NOMO-1 treated with dmso at 0.1 percent for 144 hours (cell line): ENCODE data around the gene SNX9.
"Not testable (repeated sequence)": the region's sequence is repeated elsewhere in the genome, so short reads cannot be mapped to it uniquely, and the experiment has no call there.

Experiments used
- DNase-seq: peaks from one replicate; lab custom pipeline; 2025; ENCODE audit not compliant: unreplicated experiment; lab: John Stamatoyannopoulos, UW

The SNX9 gene

GRCh38 chr6:157855325-157855724, 32.3 kb downstream of the SNX9 start:
- no peak for DNase-seq

DNA sequence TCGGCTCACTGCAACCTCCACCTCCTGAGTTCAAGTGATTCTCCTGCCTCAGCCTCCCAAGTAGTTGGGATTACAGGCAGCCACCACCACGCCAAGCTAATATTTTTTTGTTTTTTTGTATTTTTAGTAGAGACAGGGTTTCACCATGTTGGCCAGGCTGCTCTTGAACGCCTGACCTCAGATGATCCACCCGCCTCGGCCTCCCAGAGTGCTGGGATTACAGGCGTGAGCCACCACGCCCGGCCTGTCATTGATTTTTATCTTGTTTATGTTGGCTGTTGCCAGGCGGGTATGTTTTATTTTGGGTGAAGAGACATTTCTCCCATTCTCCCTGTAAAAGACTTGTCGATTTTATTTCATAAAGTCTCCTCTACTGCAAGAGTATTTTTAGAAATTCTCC, 32.8 kb downstream of the SNX9 start:
- not testable (repeated sequence) for DNase-seq

DNA sequence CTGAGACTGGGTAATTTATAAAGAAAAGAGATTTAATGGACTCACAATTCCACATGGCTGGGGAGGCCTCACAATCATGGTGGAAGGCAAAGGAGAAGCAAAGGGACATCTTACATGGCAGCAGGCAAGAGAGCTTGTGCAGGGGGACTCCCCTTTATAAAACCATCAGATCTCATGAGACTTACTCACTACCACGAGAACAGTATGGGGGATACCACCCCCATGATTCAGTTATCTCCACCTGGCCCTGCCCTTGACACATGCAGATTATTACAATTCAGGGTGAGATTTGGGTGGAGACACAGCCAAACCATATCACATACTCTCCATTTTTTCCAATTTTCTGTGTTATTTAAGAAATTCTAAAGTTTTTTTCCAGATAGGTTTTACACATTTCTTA, 35.6 kb downstream of the SNX9 start:
- not testable (repeated sequence) for DNase-seq

DNA sequence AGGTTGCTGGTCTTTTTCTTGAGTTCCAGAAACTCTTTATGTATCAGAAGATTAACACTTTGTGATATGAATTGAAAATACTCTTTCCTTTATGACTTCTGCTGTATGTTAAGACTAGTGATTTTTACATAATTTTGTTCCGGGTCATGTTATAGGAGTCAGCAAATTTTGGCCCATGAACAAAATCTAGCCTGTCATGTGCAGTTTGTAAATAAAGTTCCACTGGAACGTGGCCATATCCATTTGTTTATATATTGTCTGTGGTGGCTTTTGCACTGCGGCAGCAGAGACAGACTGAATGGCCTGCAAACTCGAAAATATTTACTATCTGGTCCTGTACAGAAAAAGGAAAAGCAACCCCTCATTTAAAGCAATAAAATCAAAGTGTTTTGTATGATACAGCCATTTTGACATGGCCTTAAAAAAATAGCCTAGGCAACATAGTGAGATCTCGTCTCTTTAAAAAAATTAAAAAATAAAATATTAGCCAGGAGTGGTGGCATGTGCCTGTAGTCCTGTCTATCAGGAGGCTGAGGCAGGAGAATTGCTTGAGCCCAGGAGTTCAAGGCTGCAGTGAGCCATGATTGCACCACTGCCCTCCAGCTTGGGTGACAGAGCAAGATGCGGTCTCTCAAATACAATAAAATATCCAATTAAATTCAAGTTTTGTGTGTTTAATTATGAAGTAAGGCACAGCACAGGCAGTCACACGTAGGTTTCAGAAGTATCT, 36.9 kb downstream of the SNX9 start:
- DNase-seq = no peak

DNA sequence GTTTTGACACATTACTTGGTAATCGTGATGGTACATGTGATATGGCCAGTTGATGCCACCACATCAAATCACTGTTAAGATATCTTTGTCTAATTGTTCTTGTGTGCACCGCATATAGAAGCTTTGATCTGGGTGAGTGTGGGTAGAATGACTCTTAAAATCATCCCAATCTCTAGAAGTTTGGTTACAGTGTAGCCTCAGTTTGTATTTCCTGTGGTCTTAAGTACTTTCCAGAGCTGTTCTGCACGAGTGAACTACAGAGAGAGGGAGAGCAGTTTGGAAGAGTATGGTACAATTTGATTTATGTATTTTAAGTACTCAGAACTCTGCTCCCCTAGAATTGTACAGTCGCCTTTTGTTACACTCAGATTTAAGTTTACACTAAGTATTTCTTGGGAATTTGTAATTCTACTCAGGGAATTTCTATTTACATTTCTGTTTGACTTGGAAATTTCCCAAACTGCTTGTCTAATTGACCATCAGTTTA, 37.5 kb downstream of the SNX9 start:
- DNase-seq = no peak

- no peak for DNase-seq
These were observed 38.1 kb downstream of the SNX9 start for GRCh38 chr6:157861184-157861583.

DNA sequence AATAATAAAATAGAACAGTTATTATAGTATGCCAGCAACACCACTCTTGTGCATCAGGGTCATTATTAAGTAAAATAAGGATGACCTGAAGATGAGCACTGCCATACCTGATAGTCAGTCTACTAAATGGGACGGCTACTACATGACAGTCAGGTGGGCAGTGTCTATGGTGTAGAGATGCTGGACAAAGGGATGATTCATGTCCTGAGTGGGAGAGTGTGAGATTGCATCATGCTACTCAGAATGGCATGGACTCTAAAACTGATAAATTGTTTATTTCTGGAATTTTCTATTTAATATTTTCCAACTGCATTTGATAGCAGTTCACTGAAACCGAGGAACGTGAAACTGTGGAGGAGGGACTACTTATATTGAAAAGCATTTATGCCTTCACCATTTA, 38.8 kb downstream of the SNX9 start:
- DNase-seq = no peak

- DNase-seq = no peak
These were observed 39.7 kb downstream of the SNX9 start for GRCh38 chr6:157862706-157863105.

GRCh38 chr6:157864185-157864761, 41.2 kb downstream of the SNX9 start:
- DNase-seq = no peak

GRCh38 chr6:157865249-157865648, 42.2 kb downstream of the SNX9 start:
- no peak for DNase-seq

- no peak for DNase-seq
These were observed 44.1 kb downstream of the SNX9 start for GRCh38 chr6:157867155-157867559.

DNA sequence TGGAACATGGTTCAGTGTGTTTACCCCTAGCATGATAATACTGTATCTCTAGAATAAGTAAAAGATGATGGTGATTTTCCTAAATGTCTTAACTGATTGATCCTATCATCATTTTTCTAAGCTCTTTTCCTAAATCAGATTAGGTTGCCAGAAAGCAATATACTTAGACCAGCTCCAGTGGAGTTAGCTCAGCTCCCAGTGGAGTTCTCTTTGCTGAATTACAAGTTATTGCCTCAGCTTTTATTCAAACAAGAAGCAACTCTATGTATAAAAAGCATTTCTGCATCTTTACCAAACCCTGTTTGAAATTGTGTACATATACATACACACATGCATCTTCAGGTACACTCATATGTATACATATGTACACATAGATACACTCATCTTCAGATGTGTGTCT, 44.9 kb downstream of the SNX9 start:
- DNase-seq = no peak

- DNase-seq = no peak
These were observed 45.8 kb downstream of the SNX9 start for GRCh38 chr6:157868835-157869234.

DNA sequence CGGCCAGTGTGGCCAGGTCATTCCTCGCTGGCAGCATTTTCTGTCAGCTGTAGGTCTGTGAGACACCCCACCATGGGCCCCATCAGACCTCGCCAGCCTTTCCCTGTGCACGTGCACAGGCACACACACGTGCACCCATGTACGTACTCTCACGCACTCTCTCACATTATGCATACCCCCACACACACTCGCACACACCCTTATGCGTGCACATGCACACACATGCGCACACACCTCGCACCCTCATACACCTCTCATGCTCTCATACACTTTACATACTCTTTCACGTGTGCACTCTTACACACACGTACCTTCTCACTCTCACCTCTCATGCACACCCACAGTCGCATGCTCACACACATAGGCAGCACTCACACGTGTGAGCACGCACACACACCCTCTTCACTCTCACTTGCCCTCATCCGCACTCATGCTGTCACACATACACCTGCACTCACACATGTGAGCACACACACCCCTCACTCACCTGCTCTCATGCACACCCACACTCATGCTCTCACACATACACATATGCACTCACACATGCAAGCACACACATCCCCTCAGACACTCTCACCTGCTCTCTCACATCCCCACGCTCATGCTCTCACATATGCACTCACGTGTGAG, 46.7 kb downstream of the SNX9 start:
- DNase-seq = no peak

DNA sequence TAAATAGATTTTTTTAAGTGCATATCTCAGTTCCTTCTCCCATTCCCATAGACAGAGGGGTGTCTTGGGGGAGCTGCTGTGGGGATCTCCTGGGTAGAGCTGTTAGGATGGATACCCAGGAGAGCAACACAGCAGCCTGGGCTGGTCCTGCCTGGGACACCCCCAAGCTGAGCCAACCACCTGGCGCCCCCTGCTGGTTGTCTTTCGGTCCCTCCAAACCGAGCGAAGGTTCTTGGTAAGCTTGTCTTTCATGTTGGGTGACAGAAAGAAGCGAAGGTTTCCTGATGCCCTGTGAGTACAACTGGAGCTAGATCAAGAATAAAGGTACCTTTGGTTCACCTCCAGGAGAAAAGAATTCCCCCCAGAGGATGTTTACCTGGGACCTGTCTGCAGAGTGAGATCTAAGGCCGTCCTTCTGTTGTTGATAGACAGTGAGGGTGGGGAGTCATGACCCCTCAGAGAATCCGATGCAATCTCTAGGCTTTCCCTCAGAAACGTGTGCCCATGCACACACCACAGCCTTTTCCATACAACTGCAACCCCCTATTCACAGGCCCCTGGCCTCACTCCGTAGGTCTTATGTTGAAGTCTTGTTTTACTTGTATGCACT, 50.8 kb downstream of the SNX9 start:
- DNase-seq = peak; percentile 48

DNA sequence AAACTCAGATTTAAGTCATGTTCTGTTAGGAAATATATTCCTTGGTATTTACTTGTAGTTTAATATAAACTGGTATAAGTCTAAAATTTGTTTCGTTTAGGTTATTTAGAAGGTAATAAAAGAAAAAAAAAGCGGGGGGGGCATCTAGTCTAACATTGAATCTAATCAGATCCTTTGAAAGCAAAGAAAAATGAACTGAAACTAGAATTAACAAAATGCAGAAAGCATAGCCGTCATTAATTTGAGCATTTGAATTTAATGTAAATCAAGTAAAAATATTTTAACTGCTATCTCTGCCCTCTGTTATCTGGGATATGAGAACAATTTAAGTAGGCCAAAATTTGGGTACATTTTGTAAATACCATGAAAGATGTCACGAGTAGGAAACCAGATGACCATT, 54.1 kb downstream of the SNX9 start:
- DNase-seq = no peak

- no peak for DNase-seq
These were observed 54.8 kb downstream of the SNX9 start for GRCh38 chr6:157877573-157878438.

DNA sequence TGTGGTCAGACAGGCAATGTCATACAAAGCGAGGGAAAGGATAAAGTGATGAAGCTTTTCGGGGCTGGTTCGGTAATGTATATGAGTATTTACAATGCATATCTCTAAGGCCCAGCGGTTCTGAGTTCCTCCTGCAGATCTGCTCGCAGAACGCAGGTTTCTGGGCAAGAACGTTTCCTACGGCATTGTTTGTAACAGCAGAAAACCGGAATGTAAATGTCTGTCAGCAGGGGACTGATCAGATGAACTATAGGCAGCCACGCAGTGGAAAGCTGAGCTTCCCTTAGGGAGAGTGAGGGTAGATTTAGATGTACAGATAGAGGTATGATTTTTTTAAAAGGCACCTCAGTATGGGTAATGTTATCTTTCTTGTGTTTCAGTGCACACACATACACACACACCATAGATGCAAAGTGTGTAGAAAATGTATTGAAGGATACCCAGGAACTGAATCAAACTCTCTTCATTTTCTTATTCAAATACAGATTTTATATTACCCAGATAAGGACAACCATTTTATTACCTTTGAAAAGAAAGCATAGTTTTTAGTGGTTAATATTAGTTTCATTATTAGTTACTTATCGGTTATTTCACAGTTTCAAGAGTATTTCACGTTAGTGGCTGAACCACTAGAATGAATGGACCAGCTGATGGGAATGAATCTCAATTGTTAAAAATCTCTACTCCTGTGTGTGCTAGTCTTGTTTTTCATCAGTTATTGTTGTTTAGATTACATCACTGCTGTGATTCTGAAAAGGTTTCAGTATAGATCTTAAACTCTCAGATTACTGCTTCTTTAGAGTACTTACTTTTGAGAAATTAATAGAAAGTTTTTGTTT, 56.2 kb downstream of the SNX9 start:
- DNase-seq = no peak

- no peak for DNase-seq
These were observed 56.8 kb downstream of the SNX9 start for GRCh38 chr6:157879873-157880254.

- DNase-seq = no peak
These were observed 57.5 kb downstream of the SNX9 start for GRCh38 chr6:157880534-157880933.
